ENCODE results near the gene SLC9A8.

SLC9A8 gene

DNA sequence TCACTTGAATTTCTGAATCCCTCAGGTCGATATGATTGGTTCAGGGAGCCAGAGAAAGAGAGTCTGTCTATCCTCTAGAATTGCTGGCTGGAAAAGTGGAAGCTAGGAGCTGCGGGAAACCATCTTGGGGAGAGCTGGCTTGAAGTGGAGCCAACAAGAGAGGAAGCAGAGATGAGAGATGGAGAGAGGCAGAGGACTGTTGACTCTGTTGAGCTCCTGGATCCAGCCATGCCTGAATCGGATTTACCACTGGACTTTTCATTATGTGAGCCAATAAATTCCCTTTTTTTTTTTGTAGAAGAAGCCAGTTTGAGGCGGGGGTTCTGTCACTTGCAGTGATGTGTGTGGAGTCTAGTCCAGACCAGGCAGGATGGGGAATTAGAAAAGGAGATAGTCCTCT lies 13.9 kb upstream of the SLC9A8 start:
- no peak for ATAC-seq
- TF ChIP-seq SNAI2 (CRISPR knock-in tag; IDR thresholded peaks at IDR 0.05) = no peak
- no peak for TF ChIP-seq ISL1 (CRISPR knock-in tag; IDR thresholded peaks at IDR 0.05)
- TF ChIP-seq, protein P1, sequence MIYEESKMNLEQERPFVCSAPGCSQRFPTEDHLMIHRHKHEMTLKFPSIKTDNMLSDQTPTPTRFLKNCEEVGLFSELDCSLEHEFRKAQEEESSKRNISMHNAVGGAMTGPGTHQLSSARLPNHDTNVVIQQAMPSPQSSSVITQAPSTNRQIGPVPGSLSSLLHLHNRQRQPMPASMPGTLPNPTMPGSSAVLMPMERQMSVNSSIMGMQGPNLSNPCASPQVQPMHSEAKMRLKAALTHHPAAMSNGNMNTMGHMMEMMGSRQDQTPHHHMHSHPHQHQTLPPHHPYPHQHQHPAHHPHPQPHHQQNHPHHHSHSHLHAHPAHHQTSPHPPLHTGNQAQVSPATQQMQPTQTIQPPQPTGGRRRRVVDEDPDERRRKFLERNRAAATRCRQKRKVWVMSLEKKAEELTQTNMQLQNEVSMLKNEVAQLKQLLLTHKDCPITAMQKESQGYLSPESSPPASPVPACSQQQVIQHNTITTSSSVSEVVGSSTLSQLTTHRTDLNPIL (CRISPR knock-in tag; IDR thresholded peaks at IDR 0.05; ENCODE audit: low read depth) = no peak
- TF ChIP-seq BACH2 (CRISPR knock-in tag; IDR thresholded peaks at IDR 0.05; ENCODE audit: borderline replicate concordance) = no peak
- TF ChIP-seq, protein P2, sequence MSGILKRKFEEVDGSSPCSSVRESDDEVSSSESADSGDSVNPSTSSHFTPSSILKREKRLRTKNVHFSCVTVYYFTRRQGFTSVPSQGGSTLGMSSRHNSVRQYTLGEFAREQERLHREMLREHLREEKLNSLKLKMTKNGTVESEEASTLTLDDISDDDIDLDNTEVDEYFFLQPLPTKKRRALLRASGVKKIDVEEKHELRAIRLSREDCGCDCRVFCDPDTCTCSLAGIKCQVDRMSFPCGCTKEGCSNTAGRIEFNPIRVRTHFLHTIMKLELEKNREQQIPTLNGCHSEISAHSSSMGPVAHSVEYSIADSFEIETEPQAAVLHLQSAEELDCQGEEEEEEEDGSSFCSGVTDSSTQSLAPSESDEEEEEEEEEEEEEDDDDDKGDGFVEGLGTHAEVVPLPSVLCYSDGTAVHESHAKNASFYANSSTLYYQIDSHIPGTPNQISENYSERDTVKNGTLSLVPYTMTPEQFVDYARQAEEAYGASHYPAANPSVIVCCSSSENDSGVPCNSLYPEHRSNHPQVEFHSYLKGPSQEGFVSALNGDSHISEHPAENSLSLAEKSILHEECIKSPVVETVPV (CRISPR knock-in tag; IDR thresholded peaks at IDR 0.05) = no peak
- TF ChIP-seq GLIS3 (CRISPR knock-in tag; IDR thresholded peaks at IDR 0.05) = no peak
- no peak for TF ChIP-seq CSDC2 (CRISPR knock-in tag; IDR thresholded peaks at IDR 0.05)
- TF ChIP-seq, protein P3, sequence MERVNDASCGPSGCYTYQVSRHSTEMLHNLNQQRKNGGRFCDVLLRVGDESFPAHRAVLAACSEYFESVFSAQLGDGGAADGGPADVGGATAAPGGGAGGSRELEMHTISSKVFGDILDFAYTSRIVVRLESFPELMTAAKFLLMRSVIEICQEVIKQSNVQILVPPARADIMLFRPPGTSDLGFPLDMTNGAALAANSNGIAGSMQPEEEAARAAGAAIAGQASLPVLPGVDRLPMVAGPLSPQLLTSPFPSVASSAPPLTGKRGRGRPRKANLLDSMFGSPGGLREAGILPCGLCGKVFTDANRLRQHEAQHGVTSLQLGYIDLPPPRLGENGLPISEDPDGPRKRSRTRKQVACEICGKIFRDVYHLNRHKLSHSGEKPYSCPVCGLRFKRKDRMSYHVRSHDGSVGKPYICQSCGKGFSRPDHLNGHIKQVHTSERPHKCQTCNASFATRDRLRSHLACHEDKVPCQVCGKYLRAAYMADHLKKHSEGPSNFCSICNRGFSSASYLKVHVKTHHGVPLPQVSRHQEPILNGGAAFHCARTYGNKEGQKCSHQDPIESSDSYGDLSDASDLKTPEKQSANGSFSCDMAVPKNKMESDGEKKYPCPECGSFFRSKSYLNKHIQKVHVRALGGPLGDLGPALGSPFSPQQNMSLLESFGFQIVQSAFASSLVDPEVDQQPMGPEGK (CRISPR knock-in tag; IDR thresholded peaks at IDR 0.05; ENCODE audit: borderline replicate concordance) = no peak
- TF ChIP-seq, protein P4, sequence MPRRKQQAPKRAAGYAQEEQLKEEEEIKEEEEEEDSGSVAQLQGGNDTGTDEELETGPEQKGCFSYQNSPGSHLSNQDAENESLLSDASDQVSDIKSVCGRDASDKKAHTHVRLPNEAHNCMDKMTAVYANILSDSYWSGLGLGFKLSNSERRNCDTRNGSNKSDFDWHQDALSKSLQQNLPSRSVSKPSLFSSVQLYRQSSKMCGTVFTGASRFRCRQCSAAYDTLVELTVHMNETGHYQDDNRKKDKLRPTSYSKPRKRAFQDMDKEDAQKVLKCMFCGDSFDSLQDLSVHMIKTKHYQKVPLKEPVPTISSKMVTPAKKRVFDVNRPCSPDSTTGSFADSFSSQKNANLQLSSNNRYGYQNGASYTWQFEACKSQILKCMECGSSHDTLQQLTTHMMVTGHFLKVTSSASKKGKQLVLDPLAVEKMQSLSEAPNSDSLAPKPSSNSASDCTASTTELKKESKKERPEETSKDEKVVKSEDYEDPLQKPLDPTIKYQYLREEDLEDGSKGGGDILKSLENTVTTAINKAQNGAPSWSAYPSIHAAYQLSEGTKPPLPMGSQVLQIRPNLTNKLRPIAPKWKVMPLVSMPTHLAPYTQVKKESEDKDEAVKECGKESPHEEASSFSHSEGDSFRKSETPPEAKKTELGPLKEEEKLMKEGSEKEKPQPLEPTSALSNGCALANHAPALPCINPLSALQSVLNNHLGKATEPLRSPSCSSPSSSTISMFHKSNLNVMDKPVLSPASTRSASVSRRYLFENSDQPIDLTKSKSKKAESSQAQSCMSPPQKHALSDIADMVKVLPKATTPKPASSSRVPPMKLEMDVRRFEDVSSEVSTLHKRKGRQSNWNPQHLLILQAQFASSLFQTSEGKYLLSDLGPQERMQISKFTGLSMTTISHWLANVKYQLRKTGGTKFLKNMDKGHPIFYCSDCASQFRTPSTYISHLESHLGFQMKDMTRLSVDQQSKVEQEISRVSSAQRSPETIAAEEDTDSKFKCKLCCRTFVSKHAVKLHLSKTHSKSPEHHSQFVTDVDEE (CRISPR knock-in tag; IDR thresholded peaks at IDR 0.05) = no peak
- TF ChIP-seq ZNF565 (CRISPR knock-in tag; conservative IDR thresholded peaks at IDR 0.05; ENCODE audit: low read depth) = no peak
- TF ChIP-seq TCF4 (CRISPR knock-in tag; IDR thresholded peaks at IDR 0.05; ENCODE audit: borderline replicate concordance) = no peak
- TF ChIP-seq ZC3H10 (CRISPR knock-in tag; IDR thresholded peaks at IDR 0.05) = no peak
- TF ChIP-seq ZFP30 (CRISPR knock-in tag; IDR thresholded peaks at IDR 0.05) = no peak
- TF ChIP-seq PPARA (CRISPR knock-in tag; IDR thresholded peaks at IDR 0.05; ENCODE audit: borderline replicate concordance) = no peak
- no peak for TF ChIP-seq ARNTL (CRISPR knock-in tag; IDR thresholded peaks at IDR 0.05; ENCODE audit: borderline replicate concordance, low read depth)
- TF ChIP-seq TOX (CRISPR knock-in tag; IDR thresholded peaks at IDR 0.05; ENCODE audit: borderline replicate concordance) = no peak
- TF ChIP-seq ZFP3 (CRISPR knock-in tag; IDR thresholded peaks at IDR 0.05) = no peak

DNA sequence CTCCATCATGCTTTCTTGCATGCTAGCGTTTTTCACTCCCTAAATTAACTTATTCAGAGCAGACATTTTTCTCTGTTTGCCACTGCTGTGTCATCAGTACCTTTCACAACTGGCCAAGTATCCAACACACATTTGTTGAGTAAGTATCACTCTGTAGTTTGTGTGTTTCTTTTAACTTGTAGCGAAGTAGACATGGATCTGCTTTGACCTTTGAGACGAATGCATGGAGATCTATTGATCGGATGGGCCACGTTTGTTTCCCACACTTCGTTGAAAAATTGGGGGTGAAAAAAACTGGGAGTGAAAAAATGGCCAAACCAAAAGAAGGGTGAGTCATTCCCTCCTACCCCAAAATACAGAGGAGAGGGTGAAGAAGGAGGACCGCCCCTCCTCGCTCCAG lies 12.9 kb upstream of the SLC9A8 start:
- TF ChIP-seq, protein P1 (CRISPR knock-in tag; IDR thresholded peaks at IDR 0.05; ENCODE audit: low read depth) = no peak
- TF ChIP-seq ZNF70 (CRISPR knock-in tag; IDR thresholded peaks at IDR 0.05) (no peak), ZC3H10 (CRISPR knock-in tag; IDR thresholded peaks at IDR 0.05) (no peak), PPARA (CRISPR knock-in tag; IDR thresholded peaks at IDR 0.05; ENCODE audit: borderline replicate concordance) (no peak), ZNF8 (CRISPR knock-in tag; IDR thresholded peaks at IDR 0.05) (no peak), ZFP30 (CRISPR knock-in tag; IDR thresholded peaks at IDR 0.05) (no peak), ESRRG (CRISPR knock-in tag; IDR thresholded peaks at IDR 0.05) (no peak), ZFP3 (CRISPR knock-in tag; IDR thresholded peaks at IDR 0.05) (no peak), TCF4 (CRISPR knock-in tag; IDR thresholded peaks at IDR 0.05; ENCODE audit: borderline replicate concordance) (no peak), BACH2 (CRISPR knock-in tag; IDR thresholded peaks at IDR 0.05; ENCODE audit: borderline replicate concordance) (no peak), OSR1 (CRISPR knock-in tag; IDR thresholded peaks at IDR 0.05) (no peak), TOX (CRISPR knock-in tag; IDR thresholded peaks at IDR 0.05; ENCODE audit: borderline replicate concordance) (no peak), ISL1 (CRISPR knock-in tag; IDR thresholded peaks at IDR 0.05) (no peak), ARNTL (CRISPR knock-in tag; IDR thresholded peaks at IDR 0.05; ENCODE audit: borderline replicate concordance, low read depth) (no peak)
- TF ChIP-seq, protein P2 (CRISPR knock-in tag; IDR thresholded peaks at IDR 0.05) = no peak
- TF ChIP-seq, protein P3 (CRISPR knock-in tag; IDR thresholded peaks at IDR 0.05; ENCODE audit: borderline replicate concordance) = no peak
- TF ChIP-seq, protein P4 (CRISPR knock-in tag; IDR thresholded peaks at IDR 0.05) = no peak
- ATAC-seq = no peak

Measured in SK-N-SH treated with all-trans-retinoic acid at 6 μM for 48 hours (cell line).